HepG2 (cell line): ENCODE measurements around the gene PADI4. TPM values are rescaled to one million over a fixed set of nuclear protein-coding genes. Genes with fewer than 3 reads are reported as not detected.

ENCODE experiments used
- ATAC-seq: fragments of 200-7000 bp; cut with Tn5 transposase; 3 replicates; pipeline ENCODE4 v1.9.1; 2020; ENCODE audit warnings: mild to moderate bottlenecking, moderate library complexity
- BruUV-seq: library from RNA; stranded (reverse); fragments of 400-500 nt; replicated peaks from 2 replicates; lab custom pipeline; 2021; lab: Mats Ljungman, UMichigan
- CTCF ChIA-PET: fragments of 300-600 bp; formaldehyde crosslinking; extraction: SDS; loops from one replicate; lab custom pipeline; 2021; ENCODE audit warnings: low total read pairs, inconsistent platforms, low intra/inter-chr PET ratio; lab: Yijun Ruan, JAX
- POLR2A ChIA-PET: fragments of 350-600 bp; sonication (Branson Sonifier 250); formaldehyde crosslinking; loops from one replicate; lab custom pipeline; 2020; ENCODE audit warnings: antibody characterized with exemption, inconsistent platforms; lab: Yijun Ruan, JAX
- DNase-seq: peaks from one replicate; pipeline ENCODE4 v3.0.0-alpha.2; 2015; ENCODE audit warnings: low spot score
- FAIRE-seq: peaks from 3 replicates; lab custom pipeline; 2011; peaks lifted over from hg19 to GRCh38; lab: Jason Lieb, UNC
- H2AFZ ChIP-seq: one replicate; pipeline ENCODE4 v1.6.1; 2011; ENCODE audit warnings: low read length, inconsistent platforms
- H3K27ac ChIP-seq: fragments of 300-600 bp; 3 replicates; pipeline ENCODE4 v1.8.0; 2011; ENCODE audit warnings: mixed run types, mild to moderate bottlenecking, mixed read lengths, low read length, inconsistent platforms; ENCODE audit not compliant: insufficient read depth; ENCODE audit errors: extremely low read length
- H3K27me3 ChIP-seq, 2 experiments: fragments of 200-600 bp in 1 of 2; 2 replicates in 1 of 2; 3 replicates in 1 of 2; pipeline versions ENCODE4 v1.6.0 to v1.8.0; 2011; ENCODE audit warnings: low read length in 2 of 2, mild to moderate bottlenecking in 2 of 2, moderate library complexity in 2 of 2, inconsistent platforms in 1 of 2; ENCODE audit not compliant: insufficient read depth in 2 of 2, control insufficient read depth in 1 of 2
- H3K36me3 ChIP-seq, 2 experiments: fragments of 200-600 bp in 1 of 2; replicated peaks in 1 of 2; 2 replicates in 1 of 2; 3 replicates in 1 of 2; pipeline versions ENCODE4 v1.5.1 to v1.8.0; 2011; ENCODE audit warnings: low read length in 2 of 2, inconsistent platforms in 1 of 2; ENCODE audit not compliant: insufficient read depth in 2 of 2, control insufficient read depth in 1 of 2
- H3K4me1 ChIP-seq: 2 replicates; pipeline ENCODE4 v1.5.1; 2012; ENCODE audit warnings: low read length, inconsistent platforms; ENCODE audit not compliant: insufficient read depth
- H3K4me2 ChIP-seq: 2 replicates; pipeline ENCODE4 v1.6.0; 2011; ENCODE audit warnings: low read depth, low read length, inconsistent platforms
- H3K4me3 ChIP-seq, 3 experiments: fragments of 200-600 bp in 1 of 3; sonication (generic), shearing (Covaris generic) in 1 of 3; replicated peaks in 1 of 3; 2 replicates each; pipeline ENCODE4 v1.5.1; 2011 to 2016; ENCODE audit warnings: low read length in 3 of 3, inconsistent platforms in 2 of 3, low read depth in 2 of 3, mild to moderate bottlenecking in 2 of 3, control low read depth in 1 of 3, mixed read lengths in 1 of 3; ENCODE audit not compliant: insufficient read depth in 1 of 3
- H3K79me2 ChIP-seq: one replicate; pipeline ENCODE4 v1.6.1; 2011; ENCODE audit warnings: low read length, inconsistent platforms; ENCODE audit not compliant: insufficient read depth
- H3K9ac ChIP-seq: 2 replicates; pipeline ENCODE4 v1.6.0; 2011; ENCODE audit warnings: mild to moderate bottlenecking, low read depth, low read length, inconsistent platforms; ENCODE audit not compliant: insufficient read depth
- H3K9me3 ChIP-seq: 2 replicates; pipeline ENCODE4 v1.5.1; 2012; ENCODE audit warnings: mild to moderate bottlenecking, low read length
- H4K20me1 ChIP-seq: 2 replicates; pipeline ENCODE4 v1.6.0; 2011; ENCODE audit warnings: inconsistent platforms, mild to moderate bottlenecking, low read length, moderate library complexity; ENCODE audit not compliant: insufficient read depth
- U2AF2 ChIP-seq: fragments of 200-400 bp; formaldehyde crosslinking; IDR thresholded peaks from 2 replicates; pipeline ENCODE4 v1.6.1; 2017; ENCODE audit warnings: low read depth, mild to moderate bottlenecking, low read length
- ZNF629 ChIP-seq: sonication (generic); formaldehyde crosslinking; conservative IDR thresholded peaks from 2 replicates; pipeline ENCODE4 v1.5.0; 2020; ENCODE audit warnings: missing genetic modification reagents
- WGBS: methylation state at CpG from one replicate; pipeline ENCODE4 v1.1.6; 2017; ENCODE audit warnings: low lambda C conversion rate; 5-methylcytosine and 5-hydroxymethylcytosine counted together
- in situ Hi-C: cut with HindIII; loops from 2 replicates; pipeline ENCODE4 v1.10.0; 2017; ENCODE audit warnings: low pct_unique_long_range_greater_than_20kb; ENCODE audit not compliant: extremely low pct_ligation_motif_present
- intact Hi-C: fragments of 100-400 bp; cut with micrococcal nuclease; formaldehyde crosslinking; loops from one replicate; pipeline ENCODE4 v1.10.0; 2022; ENCODE audit not compliant: unreplicated experiment
- polyA plus RNA-seq, 8 experiments: library from polyadenylated mRNA; depleted of rRNA in 3 of 8; stranded (reverse) in 7 of 8; unstranded in 1 of 8; fragments of >200 nt; fragmentation: Illumina TruSeq in 4 of 8; extraction: Trizol in 4 of 8; gene quantifications; 2 replicates each; pipeline versions ENCODE4 v1.2.1 to v1.2.3, GENCODE V29; 2011 to 2016; ENCODE audit warnings: low read depth in 4 of 8, missing spikeins in 1 of 8, mixed read lengths in 1 of 8; ENCODE audit not compliant: insufficient read depth in 1 of 8
- total RNA-seq, 5 experiments: library from RNA; depleted of rRNA; stranded (reverse); fragments of >200 nt; fragmentation: Illumina TruSeq; extraction: Trizol; gene quantifications; 2 replicates each; pipeline ENCODE4 v1.2.3, GENCODE V29; 2016; ENCODE audit warnings: low read depth in 1 of 5
- TF ChIP-seq, protein P1 (sequence below): sonication (generic); formaldehyde crosslinking; IDR thresholded peaks from 2 replicates; pipeline ENCODE4 v1.4.0; 2020; ENCODE audit warnings: mild to moderate bottlenecking, low read depth, missing genetic modification reagents

Gene PADI4
- total and polyA plus RNA-seq, 2 of the 13 experiments (the other 11 are each of a cell fraction or from before 2014, with no cell fraction given), result 0.04 TPM

DNA sequence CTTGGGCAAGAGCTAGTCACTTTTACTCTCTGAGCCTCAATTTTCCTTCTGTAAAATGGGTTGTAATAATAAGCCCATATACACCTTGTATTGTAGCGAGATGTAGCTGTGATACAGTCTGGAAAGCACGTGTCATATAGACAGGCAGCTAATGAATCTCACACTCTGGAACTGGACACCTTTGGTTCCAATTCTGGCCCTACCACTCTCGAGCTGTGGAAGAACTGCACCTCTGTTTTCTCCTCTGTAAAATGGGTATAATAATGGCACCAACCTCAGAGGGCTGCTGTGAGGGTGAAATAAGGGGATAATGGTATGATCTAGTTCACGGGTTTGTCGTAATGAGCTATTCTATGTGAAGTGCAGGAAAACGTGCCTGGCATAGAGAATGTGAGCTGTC, 668 bp upstream of the PADI4 start:
- no peak overlapping the region for H3K27ac ChIP-seq
- no TSS peak for BruUV-seq
- no peaks in the 10 kb centered on the region for H4K20me1 ChIP-seq
- FAIRE-seq, result no peak
- H3K79me2 ChIP-seq, result no peaks in the 10 kb centered on the region
- no peaks in the 10 kb centered on the region for H3K9me3 ChIP-seq
- intact Hi-C loops (no loop called here), in situ Hi-C loops (no loop called here)
- H3K4me3 ChIP-seq, result no peak overlapping the region
- peaks cover 0 to 3% of the 10 kb centered on the region in 2 experiments; a peak in 2 of 5 replicates for H3K27me3 ChIP-seq
- no peaks in the 10 kb centered on the region for H3K4me1 ChIP-seq
- ChIA-PET CTCF (no interaction called here), POLR2A (no interaction called here)
- H3K36me3 ChIP-seq, result no peaks in the 10 kb centered on the region
- H3K9ac ChIP-seq, result no peak overlapping the region
- WGBS, result 48% methylated on average over 6 of the region's 6 CpGs
- DNase-seq, result no peak
- ATAC-seq, result no peak
- 0 out of 2 replicates have a peak, but pooled peaks have one; percentile 47 for TF ChIP-seq ZNF629 (CRISPR knock-in tag)
- TF ChIP-seq, protein P1, sequence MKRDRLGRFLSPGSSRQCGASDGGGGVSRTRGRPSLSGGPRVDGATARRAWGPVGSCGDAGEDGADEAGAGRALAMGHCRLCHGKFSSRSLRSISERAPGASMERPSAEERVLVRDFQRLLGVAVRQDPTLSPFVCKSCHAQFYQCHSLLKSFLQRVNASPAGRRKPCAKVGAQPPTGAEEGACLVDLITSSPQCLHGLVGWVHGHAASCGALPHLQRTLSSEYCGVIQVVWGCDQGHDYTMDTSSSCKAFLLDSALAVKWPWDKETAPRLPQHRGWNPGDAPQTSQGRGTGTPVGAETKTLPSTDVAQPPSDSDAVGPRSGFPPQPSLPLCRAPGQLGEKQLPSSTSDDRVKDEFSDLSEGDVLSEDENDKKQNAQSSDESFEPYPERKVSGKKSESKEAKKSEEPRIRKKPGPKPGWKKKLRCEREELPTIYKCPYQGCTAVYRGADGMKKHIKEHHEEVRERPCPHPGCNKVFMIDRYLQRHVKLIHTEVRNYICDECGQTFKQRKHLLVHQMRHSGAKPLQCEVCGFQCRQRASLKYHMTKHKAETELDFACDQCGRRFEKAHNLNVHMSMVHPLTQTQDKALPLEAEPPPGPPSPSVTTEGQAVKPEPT (CRISPR knock-in tag), result no peak
- H2AFZ ChIP-seq, result no peak overlapping the region
- H3K4me2 ChIP-seq, result no peak overlapping the region

DNA sequence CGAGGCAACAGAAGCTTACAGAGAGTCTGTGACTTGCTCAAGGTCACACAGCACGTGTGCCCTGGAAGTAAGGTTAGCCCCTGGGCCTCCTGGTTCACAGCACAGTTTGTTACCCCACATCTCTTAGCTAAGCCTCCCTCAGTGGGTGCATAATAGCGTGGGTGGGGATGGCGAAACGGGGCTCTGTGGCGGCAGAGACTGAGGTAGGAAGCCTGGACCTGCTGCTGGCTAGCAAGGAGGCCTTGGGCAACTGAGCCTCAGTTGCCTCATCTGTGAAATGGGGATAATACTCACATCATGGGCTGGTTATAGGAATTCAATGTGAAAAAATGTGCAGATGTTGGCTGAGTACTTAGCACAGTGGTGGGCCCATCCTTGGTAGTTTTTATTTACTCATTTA, 596 bp downstream of the PADI4 start:
- no peak for ATAC-seq
- Histone ChIP-seq H3K36me3 (no peaks in the 10 kb centered on the region), H4K20me1 (no peaks in the 10 kb centered on the region), H3K27ac (no peak overlapping the region), H3K79me2 (no peaks in the 10 kb centered on the region), H3K4me2 (no peak overlapping the region), H3K4me1 (no peaks in the 10 kb centered on the region), H3K27me3 (peaks cover 0 to 3% of the 10 kb centered on the region in 2 experiments; a peak in 2 of 5 replicates), H3K9me3 (no peaks in the 10 kb centered on the region), H3K4me3 (no peak overlapping the region), H3K9ac (no peak overlapping the region), H2AFZ (no peak overlapping the region)
- FAIRE-seq, result no peak
- no TSS peak for BruUV-seq
- ChIA-PET CTCF (no interaction called here), POLR2A (no interaction called here)
- TF ChIP-seq ZNF629 (CRISPR knock-in tag) (peak; percentile 76), U2AF2 (no peak)
- 34% methylated on average over 4 of the region's 6 CpGs for WGBS
- intact Hi-C loops (no loop called here), in situ Hi-C loops (no loop called here)
- DNase-seq, result no peak
